NT2/D1 (cell line): ENCODE measurements around the gene USO1.

Experiments
- DNase-seq: peaks from one replicate; pipeline ENCODE4 v3.0.0-alpha.2; 2011; ENCODE audit warnings: low read depth, low spot score
- H3K27me3 ChIP-seq: 2 replicates; pipeline ENCODE4 v1.6.0; 2011; ENCODE audit warnings: mild to moderate bottlenecking; ENCODE audit not compliant: insufficient read length, insufficient read depth
- H3K36me3 ChIP-seq: 2 replicates; pipeline ENCODE4 v1.6.1; 2011; ENCODE audit warnings: mild to moderate bottlenecking, low read length, mixed read lengths; ENCODE audit not compliant: insufficient read depth, insufficient read length
- H3K4me1 ChIP-seq: 2 replicates; pipeline ENCODE4 v1.5.1; 2011; ENCODE audit not compliant: insufficient read depth, insufficient read length
- H3K4me3 ChIP-seq: 2 replicates; pipeline ENCODE4 v1.5.1; 2011; ENCODE audit warnings: low read depth; ENCODE audit not compliant: insufficient read length
- H3K9ac ChIP-seq: 2 replicates; pipeline ENCODE4 v1.6.0; 2011; ENCODE audit warnings: low read depth; ENCODE audit not compliant: insufficient read length
- H3K9me3 ChIP-seq: 2 replicates; pipeline ENCODE4 v1.5.1; 2011; ENCODE audit warnings: mild to moderate bottlenecking, low read length; ENCODE audit not compliant: insufficient read depth
- SUZ12 ChIP-seq: IDR thresholded peaks from 2 replicates; pipeline ENCODE4 v1.6.1; 2011; ENCODE audit not compliant: insufficient read length, insufficient read depth; ENCODE audit errors: extremely low read depth
- YY1 ChIP-seq: IDR thresholded peaks from 2 replicates; pipeline ENCODE4 v1.6.1; 2011; ENCODE audit not compliant: insufficient read length, insufficient read depth
- ZNF274 ChIP-seq: IDR thresholded peaks from 2 replicates; pipeline ENCODE4 v1.6.1; 2011; ENCODE audit warnings: mild to moderate bottlenecking, low read depth, low read length

The USO1 gene

DNA sequence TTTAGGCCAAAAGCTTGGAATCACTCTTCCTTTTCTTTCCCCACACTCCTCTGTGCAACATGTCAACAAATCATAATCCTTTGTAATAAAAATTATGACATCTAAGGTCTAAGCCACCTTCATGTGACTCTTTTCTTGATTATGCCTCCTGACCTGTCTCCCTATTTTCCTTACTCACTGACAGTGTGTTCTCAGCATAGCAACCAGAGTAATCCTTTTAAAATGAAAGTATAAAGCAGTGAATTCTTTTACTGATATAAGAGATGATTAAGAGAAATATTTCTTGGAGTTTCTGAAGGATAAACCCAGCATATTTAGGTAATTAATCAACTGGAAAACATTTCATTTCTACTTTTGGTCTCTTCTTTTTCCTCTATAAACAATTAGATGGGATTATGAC lies 44.7 kb downstream of the USO1 start:
- DNase-seq, result no peak
- no peak overlapping the region for H3K9ac ChIP-seq

DNA sequence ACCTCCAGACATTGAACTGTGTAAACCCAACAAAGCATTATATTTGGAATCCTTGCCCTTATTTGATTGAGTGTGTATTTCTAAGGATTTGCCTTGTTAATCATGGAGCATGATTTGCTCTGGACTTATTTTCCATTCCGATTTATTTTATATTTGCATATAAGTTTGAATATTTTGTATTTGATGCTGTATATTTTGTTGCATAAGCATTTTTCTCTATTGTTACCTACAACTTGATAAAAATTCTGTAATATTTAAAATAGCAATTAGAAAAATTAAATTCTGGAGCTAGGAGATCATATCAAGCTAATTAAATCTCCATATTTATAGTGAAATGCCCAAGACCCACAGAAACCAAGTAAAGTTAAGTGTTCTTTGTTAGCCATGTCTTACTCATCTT lies 47.2 kb downstream of the USO1 start:
- H3K9me3 ChIP-seq, result no peaks in the 10 kb centered on the region
- H3K4me1 ChIP-seq, result no peaks in the 10 kb centered on the region
- H3K9ac ChIP-seq, result no peak overlapping the region
- no peak overlapping the region for H3K4me3 ChIP-seq
- TF ChIP-seq ZNF274 (no peak), SUZ12 (no peak), YY1 (no peak)
- DNase-seq, result no peak
- peaks cover 53% of the 10 kb centered on the region for H3K36me3 ChIP-seq
- H3K27me3 ChIP-seq, result no peaks in the 10 kb centered on the region

More for the DNA sequence above, 44.7 kb downstream of the USO1 start:
- Histone ChIP-seq H3K27me3 (no peaks in the 10 kb centered on the region), H3K9me3 (no peaks in the 10 kb centered on the region), H3K36me3 (peaks cover 28% of the 10 kb centered on the region), H3K4me3 (no peak overlapping the region), H3K4me1 (no peaks in the 10 kb centered on the region)
- TF ChIP-seq SUZ12, result no peak
- no peak for TF ChIP-seq ZNF274
- TF ChIP-seq YY1, result no peak

DNA sequence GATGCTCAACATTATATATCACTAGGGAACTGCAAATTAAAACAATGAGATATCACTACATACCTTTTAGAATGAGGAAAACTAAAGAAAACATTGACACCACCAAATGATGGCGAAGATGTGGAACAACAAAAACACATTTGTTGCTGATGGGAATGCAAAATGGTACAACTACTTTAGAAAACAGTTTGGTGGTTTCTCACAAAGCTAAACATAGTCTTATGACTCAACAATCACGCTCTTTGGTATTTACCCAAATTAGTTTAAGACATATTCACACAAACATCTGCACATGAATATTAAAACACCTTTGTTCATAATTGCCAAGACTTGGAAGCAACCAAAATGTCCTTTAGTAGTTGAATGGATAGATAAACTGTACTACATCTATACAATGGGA lies 53.2 kb downstream of the USO1 start:
- TF ChIP-seq SUZ12 (no peak), YY1 (no peak), ZNF274 (no peak)
- no peak overlapping the region for H3K4me3 ChIP-seq
- H3K27me3 ChIP-seq, result no peaks in the 10 kb centered on the region
- no peak overlapping the region for H3K9ac ChIP-seq
- H3K36me3 ChIP-seq, result peaks cover 66% of the 10 kb centered on the region
- no peak for DNase-seq
- no peaks in the 10 kb centered on the region for H3K4me1 ChIP-seq
- H3K9me3 ChIP-seq, result no peaks in the 10 kb centered on the region

DNA sequence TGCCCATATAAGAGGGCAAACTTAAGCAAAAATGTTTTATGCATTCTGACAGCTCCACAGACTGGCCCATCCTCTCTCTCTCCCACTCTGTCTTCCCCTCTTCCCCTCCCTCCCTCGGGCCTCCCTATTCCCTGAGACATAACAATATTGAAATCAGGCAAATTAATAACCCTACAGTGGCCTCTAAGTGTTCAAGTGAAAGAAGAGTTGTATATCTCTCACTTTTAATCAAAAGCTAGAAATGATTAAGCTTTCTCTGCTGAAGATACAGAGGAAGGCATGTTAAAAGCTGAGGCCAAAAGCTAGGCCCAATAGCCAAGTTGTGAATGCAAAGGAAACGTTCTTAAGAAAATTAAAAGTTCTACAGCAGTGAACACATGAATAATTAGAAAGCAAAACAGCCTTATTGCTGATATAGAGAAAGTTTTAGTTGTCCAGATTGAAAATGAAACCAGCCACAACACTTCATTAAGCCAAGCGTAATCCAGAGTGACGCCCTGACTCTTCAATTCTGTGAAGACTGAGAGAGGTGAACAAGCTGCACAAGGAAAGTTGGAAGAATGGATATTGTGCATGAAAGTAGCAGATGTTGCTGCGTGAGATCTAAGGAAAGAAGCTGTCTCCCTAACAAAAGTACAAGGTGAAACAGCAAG lies 54.9 kb downstream of the USO1 start:
- DNase-seq, result no peak
- Histone ChIP-seq H3K36me3 (peaks cover 74% of the 10 kb centered on the region), H3K9me3 (no peaks in the 10 kb centered on the region), H3K4me1 (no peaks in the 10 kb centered on the region), H3K9ac (no peak overlapping the region), H3K27me3 (no peaks in the 10 kb centered on the region), H3K4me3 (no peak overlapping the region)
- TF ChIP-seq SUZ12 (no peak), ZNF274 (no peak), YY1 (no peak)

DNA sequence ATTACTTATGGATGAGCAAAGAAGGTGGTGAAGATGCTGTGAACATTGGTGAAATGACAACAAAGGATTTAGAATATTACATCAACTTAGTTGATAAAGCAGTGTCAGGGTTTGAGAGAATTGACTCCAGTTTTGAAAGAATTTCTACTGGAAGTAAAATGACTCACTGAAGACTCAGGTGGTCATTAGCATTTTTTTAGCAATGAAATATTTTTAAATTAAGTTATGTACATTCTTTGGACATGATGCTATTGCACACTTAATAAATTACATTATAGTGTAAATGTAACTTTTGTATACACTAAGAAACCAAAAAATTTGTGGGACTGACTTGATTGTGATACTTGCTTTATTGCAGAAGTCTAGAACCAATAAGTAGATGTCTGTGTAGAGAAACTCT lies 56.9 kb downstream of the USO1 start:
- no peak overlapping the region for H3K9ac ChIP-seq
- no peaks in the 10 kb centered on the region for H3K4me1 ChIP-seq
- H3K4me3 ChIP-seq, result no peak overlapping the region
- H3K36me3 ChIP-seq, result peaks cover 70% of the 10 kb centered on the region
- H3K27me3 ChIP-seq, result no peaks in the 10 kb centered on the region
- TF ChIP-seq SUZ12, result no peak
- TF ChIP-seq ZNF274, result no peak
- no peak for TF ChIP-seq YY1
- no peaks in the 10 kb centered on the region for H3K9me3 ChIP-seq
- no peak for DNase-seq

DNA sequence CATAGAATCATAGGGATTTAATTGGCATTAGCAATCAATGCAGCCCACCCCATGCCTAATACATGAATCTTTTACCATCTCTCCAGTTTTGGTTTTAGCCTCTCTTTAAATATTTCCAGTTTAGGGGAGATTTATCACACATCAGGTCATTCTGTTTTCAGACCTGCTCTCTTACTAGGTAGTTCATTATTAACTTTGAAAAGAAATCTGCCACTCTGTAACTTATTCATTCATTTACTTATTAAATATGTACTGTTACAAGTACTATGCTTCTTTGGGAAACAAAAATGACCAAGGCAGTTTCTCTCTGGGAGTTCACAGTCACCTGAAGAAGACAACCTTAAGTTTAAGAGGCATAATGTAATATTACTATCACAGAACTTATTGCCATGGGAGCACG lies 62.1 kb downstream of the USO1 start:
- Histone ChIP-seq H3K36me3 (peaks cover 57% of the 10 kb centered on the region), H3K9ac (no peak overlapping the region), H3K9me3 (no peaks in the 10 kb centered on the region), H3K4me1 (no peaks in the 10 kb centered on the region), H3K4me3 (no peak overlapping the region), H3K27me3 (no peaks in the 10 kb centered on the region)
- TF ChIP-seq YY1 (no peak), ZNF274 (no peak), SUZ12 (no peak)
- no peak for DNase-seq

DNA sequence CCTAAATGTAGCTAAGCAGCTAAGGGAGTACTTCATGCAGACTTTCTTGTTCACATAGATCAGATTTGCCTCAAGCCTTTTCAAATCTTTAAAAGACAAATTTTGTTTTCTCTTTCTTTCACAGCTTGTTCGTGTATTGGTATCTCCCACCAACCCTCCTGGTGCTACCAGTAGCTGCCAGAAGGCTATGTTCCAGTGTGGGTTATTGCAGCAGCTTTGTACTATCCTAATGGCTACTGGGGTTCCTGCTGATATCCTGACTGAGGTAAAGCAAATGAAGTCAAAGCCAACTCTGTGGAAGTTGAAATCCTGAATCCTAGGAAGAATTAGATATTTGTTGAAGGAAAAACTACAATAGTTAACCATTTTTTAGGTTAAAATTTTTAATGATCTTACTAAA lies 62.6 kb downstream of the USO1 start:
- peaks cover 60% of the 10 kb centered on the region for H3K36me3 ChIP-seq
- H3K4me1 ChIP-seq, result no peaks in the 10 kb centered on the region
- H3K9ac ChIP-seq, result no peak overlapping the region
- no peak for DNase-seq
- no peaks in the 10 kb centered on the region for H3K9me3 ChIP-seq
- TF ChIP-seq YY1 (no peak), ZNF274 (no peak), SUZ12 (no peak)
- no peaks in the 10 kb centered on the region for H3K27me3 ChIP-seq
- no peak overlapping the region for H3K4me3 ChIP-seq
